ENCODE results near the gene COL6A6. TPM values are rescaled to one million over a fixed set of nuclear protein-coding genes. Genes with fewer than 3 reads are reported as not detected.

COL6A6 gene
- total RNA-seq, 1 experiment from 2014 or later, result not detected

DNA sequence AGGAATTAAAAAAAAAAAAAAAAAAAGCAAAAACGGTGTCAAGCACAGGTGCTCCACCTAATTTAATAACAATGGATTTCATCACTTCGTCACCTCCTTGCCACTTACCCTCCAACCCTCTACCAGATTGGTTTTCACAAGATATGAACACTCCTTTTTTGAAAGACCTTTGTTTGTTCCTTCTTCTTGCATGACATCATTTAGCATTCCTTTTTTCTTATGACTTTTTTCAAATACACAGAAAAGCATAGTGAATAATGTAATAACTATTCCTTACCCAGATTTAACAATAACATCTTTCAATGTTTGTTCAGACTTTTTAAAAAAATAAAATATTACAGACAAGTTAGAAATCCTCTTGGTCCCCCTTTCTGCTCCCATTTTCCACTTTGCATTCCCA, 16.3 kb downstream of the COL6A6 start:
- TF ChIP-seq, protein P1, sequence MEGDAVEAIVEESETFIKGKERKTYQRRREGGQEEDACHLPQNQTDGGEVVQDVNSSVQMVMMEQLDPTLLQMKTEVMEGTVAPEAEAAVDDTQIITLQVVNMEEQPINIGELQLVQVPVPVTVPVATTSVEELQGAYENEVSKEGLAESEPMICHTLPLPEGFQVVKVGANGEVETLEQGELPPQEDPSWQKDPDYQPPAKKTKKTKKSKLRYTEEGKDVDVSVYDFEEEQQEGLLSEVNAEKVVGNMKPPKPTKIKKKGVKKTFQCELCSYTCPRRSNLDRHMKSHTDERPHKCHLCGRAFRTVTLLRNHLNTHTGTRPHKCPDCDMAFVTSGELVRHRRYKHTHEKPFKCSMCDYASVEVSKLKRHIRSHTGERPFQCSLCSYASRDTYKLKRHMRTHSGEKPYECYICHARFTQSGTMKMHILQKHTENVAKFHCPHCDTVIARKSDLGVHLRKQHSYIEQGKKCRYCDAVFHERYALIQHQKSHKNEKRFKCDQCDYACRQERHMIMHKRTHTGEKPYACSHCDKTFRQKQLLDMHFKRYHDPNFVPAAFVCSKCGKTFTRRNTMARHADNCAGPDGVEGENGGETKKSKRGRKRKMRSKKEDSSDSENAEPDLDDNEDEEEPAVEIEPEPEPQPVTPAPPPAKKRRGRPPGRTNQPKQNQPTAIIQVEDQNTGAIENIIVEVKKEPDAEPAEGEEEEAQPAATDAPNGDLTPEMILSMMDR (conservative IDR thresholded peaks at IDR 0.05), result no peak
- no peak for TF ChIP-seq EZH2 (IDR thresholded peaks at IDR 0.05; ENCODE audit: low read depth)
- Histone ChIP-seq H3K36me3 (ENCODE audit: low read depth) (no peaks in the 10 kb centered on the region), H3K79me2 (ENCODE audit: low read depth) (no peaks in the 10 kb centered on the region), H3K27ac (no peak overlapping the region), H3K9me2 (ENCODE audit: insufficient read depth) (no peaks in the 10 kb centered on the region), H2AFZ (no peak overlapping the region), H4K20me1 (ENCODE audit: insufficient read depth) (no peaks in the 10 kb centered on the region), H3K9me3 (ENCODE audit: insufficient read depth, low read depth) (no peaks in the 10 kb centered on the region), H3K27me3 (ENCODE audit: insufficient read depth, low read depth) (peaks cover 26% of the 10 kb centered on the region), H3K4me1 (replicated peaks; ENCODE audit: insufficient read depth) (no peaks in the 10 kb centered on the region), H3K4me3 (no peak overlapping the region), H3K4me2 (no peak overlapping the region), H3F3A (ENCODE audit: insufficient read depth, low read depth) (no peaks in the 10 kb centered on the region)
- BruUV-seq (replicated peaks), result no TSS peak
- POLR2A ChIA-PET (ENCODE audit: unreplicated experiment), result no interaction called here
- CTCF ChIA-PET, result no interaction called here
- intact Hi-C loops (cut with micrococcal nuclease; ENCODE audit: unreplicated experiment), result no loop called here
- DNase-seq, result no peak

DNA sequence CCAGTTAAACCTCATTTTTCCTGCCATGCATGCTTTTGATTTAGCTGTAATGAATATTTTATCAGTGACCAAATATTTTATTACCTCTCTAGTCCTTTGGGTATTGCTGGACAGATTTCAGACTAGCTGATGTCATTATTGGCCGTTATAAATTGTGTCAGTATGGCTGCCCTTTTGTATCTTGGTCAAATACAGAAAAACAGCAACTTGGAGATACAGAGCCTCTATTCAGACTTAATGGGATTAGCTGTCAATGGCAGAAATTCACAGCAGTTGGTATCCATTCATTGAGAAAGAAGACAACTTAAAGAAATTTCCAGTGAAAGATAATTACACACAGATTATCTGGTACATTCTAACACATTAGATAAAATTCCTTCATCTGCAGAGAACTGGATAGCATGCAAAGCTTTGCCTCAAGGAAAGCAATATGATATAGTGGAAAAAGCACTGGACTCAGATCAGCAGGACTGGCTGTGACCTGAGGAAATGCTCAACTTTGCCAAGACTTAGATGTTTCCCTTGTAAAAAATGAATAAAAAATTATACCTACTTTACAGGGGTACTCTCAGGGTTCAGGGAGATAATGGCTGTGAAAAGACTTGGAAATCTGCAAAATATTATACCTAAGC, 20.8 kb downstream of the COL6A6 start:
- H3K27me3 ChIP-seq (ENCODE audit: insufficient read depth, low read depth), result peaks cover 4% of the 10 kb centered on the region
- H3K4me2 ChIP-seq, result no peak overlapping the region
- no peaks in the 10 kb centered on the region for H3K36me3 ChIP-seq (ENCODE audit: low read depth)
- no peak for TF ChIP-seq EZH2 (IDR thresholded peaks at IDR 0.05; ENCODE audit: low read depth)
- TF ChIP-seq, protein P1 (conservative IDR thresholded peaks at IDR 0.05), result no peak
- intact Hi-C loops (cut with micrococcal nuclease; ENCODE audit: unreplicated experiment), result loop anchor here (5.0 kb wide), 1 partner anchor 595 kb away; no protein-coding TSS in a partner anchor
- H3K9me2 ChIP-seq (ENCODE audit: insufficient read depth), result no peaks in the 10 kb centered on the region
- no peaks in the 10 kb centered on the region for H3F3A ChIP-seq (ENCODE audit: insufficient read depth, low read depth)
- H3K9me3 ChIP-seq (ENCODE audit: insufficient read depth, low read depth), result no peaks in the 10 kb centered on the region
- H3K4me3 ChIP-seq, result no peak overlapping the region
- ChIA-PET POLR2A (ENCODE audit: unreplicated experiment) (no interaction called here), CTCF (no interaction called here)
- no peaks in the 10 kb centered on the region for H3K4me1 ChIP-seq (replicated peaks; ENCODE audit: insufficient read depth)
- no peaks in the 10 kb centered on the region for H4K20me1 ChIP-seq (ENCODE audit: insufficient read depth)
- H3K79me2 ChIP-seq (ENCODE audit: low read depth), result no peaks in the 10 kb centered on the region
- H2AFZ ChIP-seq, result no peak overlapping the region
- H3K27ac ChIP-seq, result no peak overlapping the region
- DNase-seq, result no peak
- no TSS peak for BruUV-seq (replicated peaks)

DNA sequence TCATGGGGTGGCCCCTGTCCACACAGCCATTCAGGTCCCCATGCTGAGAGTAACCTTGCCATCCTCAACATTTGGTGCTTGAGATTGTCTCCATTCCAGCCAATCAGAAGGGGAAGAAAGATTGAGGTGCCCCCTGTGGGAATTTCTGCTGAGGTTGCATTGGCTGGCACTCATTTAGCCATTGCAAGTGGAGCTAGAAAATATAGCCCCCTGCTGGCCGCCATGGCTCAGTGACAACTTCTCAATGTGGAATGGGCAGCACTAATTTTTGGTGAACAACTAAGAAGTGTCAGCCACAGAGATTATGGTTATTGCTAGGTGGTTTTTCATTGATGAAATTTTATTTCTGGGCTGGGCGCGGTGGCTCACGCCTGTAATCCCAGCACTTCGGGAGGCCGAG, 22.0 kb downstream of the COL6A6 start:
- DNase-seq, result peak in 1 of 2 experiments; percentile 43
- ChIA-PET POLR2A (ENCODE audit: unreplicated experiment) (interaction anchor here (0.6 kb wide), 1 partner anchor 120 kb away, joined by 7 read pairs; no protein-coding TSS in a partner anchor), CTCF (interaction anchor here (0.6 kb wide), 2 partner anchors 209 to 263 kb away, joined by 3 to 4 read pairs; no protein-coding TSS in a partner anchor)
- TF ChIP-seq, protein P1 (conservative IDR thresholded peaks at IDR 0.05), result peak; percentile 81
- no peak for TF ChIP-seq EZH2 (IDR thresholded peaks at IDR 0.05; ENCODE audit: low read depth)
- H3K36me3 ChIP-seq (ENCODE audit: low read depth), result no peaks in the 10 kb centered on the region
- H3K4me2 ChIP-seq, result no peak overlapping the region
- no peaks in the 10 kb centered on the region for H3K9me3 ChIP-seq (ENCODE audit: insufficient read depth, low read depth)
- H2AFZ ChIP-seq, result no peak overlapping the region
- no peak overlapping the region for H3K27ac ChIP-seq
- no peaks in the 10 kb centered on the region for H3K79me2 ChIP-seq (ENCODE audit: low read depth)
- H3K9me2 ChIP-seq (ENCODE audit: insufficient read depth), result no peaks in the 10 kb centered on the region
- no peaks in the 10 kb centered on the region for H4K20me1 ChIP-seq (ENCODE audit: insufficient read depth)
- no TSS peak for BruUV-seq (replicated peaks)
- no peaks in the 10 kb centered on the region for H3F3A ChIP-seq (ENCODE audit: insufficient read depth, low read depth)
- no peaks in the 10 kb centered on the region for H3K4me1 ChIP-seq (replicated peaks; ENCODE audit: insufficient read depth)
- intact Hi-C loops (cut with micrococcal nuclease; ENCODE audit: unreplicated experiment), result loop anchor here (1.0 to 5.0 kb wide), 2 partner anchors 263 to 597 kb away; no protein-coding TSS in a partner anchor
- peaks cover 2% of the 10 kb centered on the region; the same call in 1 of the 2 replicates for H3K27me3 ChIP-seq (ENCODE audit: insufficient read depth, low read depth)
- H3K4me3 ChIP-seq, result no peak overlapping the region

Measured in PC-9 (cell line).